ENCODE data around the gene TYSND1. TPM values are rescaled to one million over a fixed set of nuclear protein-coding genes. Genes with fewer than 3 reads are reported as not detected.
"Not testable (repeated sequence)": the region's sequence is repeated elsewhere in the genome, so short reads cannot be mapped to it uniquely, and the experiment has no call there.

The TYSND1 gene
- total RNA-seq, 2 donors from 2014 or later: 18.2 to 32.4 TPM

GRCh38 chr10:70186090-70186489 lies 39.6 kb upstream of the TYSND1 start:
- 55% methylated on average over 5 of the region's 5 CpGs for whole genome bisulfite sequencing
- no peak for TF ChIP-seq CTCF (IDR thresholded peaks at IDR 0.05)
- no peak for TF ChIP-seq POLR2AphosphoS5 (IDR thresholded peaks at IDR 0.05)
- no peak for TF ChIP-seq POLR2A (IDR thresholded peaks at IDR 0.05)
- H3K9me3 ChIP-seq: no peaks in the 10 kb centered on the region

DNA sequence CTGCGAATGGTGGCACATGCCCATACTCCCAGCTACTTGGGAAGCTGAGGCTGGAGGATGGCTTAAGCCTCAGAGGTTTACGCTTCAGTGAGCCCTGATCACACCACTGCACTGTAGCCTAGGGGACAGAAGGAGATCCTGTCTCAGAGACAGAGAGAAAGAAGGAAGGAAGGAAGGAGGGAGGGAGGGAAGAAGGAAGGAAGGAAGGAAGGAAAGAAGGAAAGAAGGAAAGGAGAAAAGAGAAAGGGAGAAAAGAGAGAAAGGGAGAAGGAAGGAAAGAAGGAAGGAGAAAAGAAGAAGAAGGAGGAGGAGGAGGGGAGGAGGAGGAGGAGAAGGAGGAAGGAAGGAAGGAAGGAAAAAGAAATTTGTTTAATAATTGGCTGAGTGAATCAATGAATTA lies 36.8 kb upstream of the TYSND1 start:
- Histone ChIP-seq H3K4me3 (no peak overlapping the region), H3K4me1 (replicated peaks) (no peaks in the 10 kb centered on the region), H3K27me3 (replicated peaks; ENCODE audit: insufficient read depth) (no peaks in the 10 kb centered on the region), H3K36me3 (no peaks in the 10 kb centered on the region), H3K27ac (no peak overlapping the region), H3K9me3 (no peaks in the 10 kb centered on the region)
- TF ChIP-seq POLR2A (IDR thresholded peaks at IDR 0.05) (no peak), POLR2AphosphoS5 (IDR thresholded peaks at IDR 0.05) (no peak), CTCF (IDR thresholded peaks at IDR 0.05) (no peak)
- intact Hi-C loops (cut with DNase I): no loop called here
- DNase-seq (ENCODE audit: low spot score): no peak
- 73% methylated on average over 2 of the region's 2 CpGs for WGBS

More at GRCh38 chr10:70186090-70186489, 39.6 kb upstream of the TYSND1 start:
- H3K4me3 ChIP-seq: no peak overlapping the region
- H3K27me3 ChIP-seq (replicated peaks; ENCODE audit: insufficient read depth): no peaks in the 10 kb centered on the region
- DNase-seq (ENCODE audit: low spot score): no peak
- no peaks in the 10 kb centered on the region for H3K4me1 ChIP-seq (replicated peaks)
- H3K27ac ChIP-seq: no peak overlapping the region
- no peaks in the 10 kb centered on the region for H3K36me3 ChIP-seq
- intact Hi-C loops (cut with DNase I): no loop called here

- H3K4me1 ChIP-seq (replicated peaks); H3K9me3 ChIP-seq; intact Hi-C loops (cut with DNase I); H3K4me3 ChIP-seq; DNase-seq (ENCODE audit: low spot score); H3K27me3 ChIP-seq (replicated peaks; ENCODE audit: insufficient read depth); H3K36me3 ChIP-seq; H3K27ac ChIP-seq: not testable (repeated sequence)
- WGBS: 93% methylated on average over 8 of the region's 8 CpGs
Observed at GRCh38 chr10:70179209-70179608, 32.7 kb upstream of the TYSND1 start.

DNA sequence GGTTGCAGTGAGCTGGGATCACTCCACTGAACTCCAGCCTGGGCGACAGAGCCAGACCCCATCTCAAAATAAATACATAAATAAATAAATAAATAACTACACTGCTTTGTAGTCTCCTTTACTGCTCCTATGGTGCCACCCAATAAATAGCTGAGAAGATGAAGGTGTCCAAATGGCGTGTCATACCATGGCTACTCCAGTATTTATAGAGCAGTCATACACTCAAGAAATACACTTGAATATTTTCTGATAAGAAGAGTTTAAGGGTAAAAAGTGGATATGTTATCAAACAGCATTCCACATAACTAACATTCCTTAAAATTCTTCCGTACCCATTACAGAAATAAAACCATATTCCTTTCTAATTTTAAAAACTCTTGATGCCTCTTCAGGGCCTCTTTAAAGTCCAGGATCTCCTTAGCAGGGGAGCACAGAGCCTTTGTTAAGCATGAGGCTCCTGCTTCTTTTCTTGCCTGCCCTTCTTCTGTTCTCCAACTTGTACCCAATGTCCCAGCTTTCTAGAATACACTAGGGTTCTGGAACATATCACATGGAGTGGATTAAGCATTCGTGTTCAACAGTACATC lies 31.7 kb upstream of the TYSND1 start:
- no peak for DNase-seq (ENCODE audit: low spot score)
- H3K36me3 ChIP-seq: no peaks in the 10 kb centered on the region
- 85% methylated on average over 4 of the region's 4 CpGs for WGBS
- H3K27ac ChIP-seq: no peak overlapping the region
- no peak overlapping the region for H3K4me3 ChIP-seq
- no peaks in the 10 kb centered on the region for H3K27me3 ChIP-seq (replicated peaks; ENCODE audit: insufficient read depth)
- TF ChIP-seq CTCF (IDR thresholded peaks at IDR 0.05) (no peak), POLR2A (IDR thresholded peaks at IDR 0.05) (no peak), POLR2AphosphoS5 (IDR thresholded peaks at IDR 0.05) (no peak)
- intact Hi-C loops (cut with DNase I): no loop called here
- H3K4me1 ChIP-seq (replicated peaks): no peaks in the 10 kb centered on the region
- H3K9me3 ChIP-seq: no peaks in the 10 kb centered on the region

DNA sequence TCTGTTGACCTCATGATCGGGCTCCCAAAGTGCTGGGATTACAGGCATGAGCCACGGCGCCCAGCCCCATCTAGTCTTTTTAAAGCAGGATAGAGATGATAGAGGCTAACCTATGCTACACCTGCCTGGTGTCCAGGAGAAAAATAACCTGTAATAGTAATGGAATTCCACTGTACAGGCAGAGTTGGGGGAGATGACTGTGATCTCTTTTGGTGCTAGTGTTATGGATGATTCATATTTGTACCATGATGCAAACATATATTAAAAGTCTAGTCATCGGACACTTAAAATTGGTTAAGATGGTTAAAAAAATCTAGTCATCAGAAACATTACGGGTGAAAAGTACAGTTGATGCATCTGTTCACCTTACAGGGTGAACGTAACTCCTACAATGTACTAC lies 29.9 kb upstream of the TYSND1 start:
- Histone ChIP-seq H3K27ac (no peak overlapping the region), H3K36me3 (no peaks in the 10 kb centered on the region), H3K9me3 (no peaks in the 10 kb centered on the region), H3K27me3 (replicated peaks; ENCODE audit: insufficient read depth) (no peaks in the 10 kb centered on the region), H3K4me1 (replicated peaks) (no peaks in the 10 kb centered on the region), H3K4me3 (no peak overlapping the region)
- TF ChIP-seq POLR2A (IDR thresholded peaks at IDR 0.05) (no peak), CTCF (IDR thresholded peaks at IDR 0.05) (no peak), POLR2AphosphoS5 (IDR thresholded peaks at IDR 0.05) (no peak)
- 84% methylated on average over 6 of the region's 6 CpGs for WGBS
- no peak for DNase-seq (ENCODE audit: low spot score)
- intact Hi-C loops (cut with DNase I): no loop called here

Data from prostate gland (tissue), 2 donors.